ENCODE data around the gene UBTD2.

The UBTD2 gene

DNA sequence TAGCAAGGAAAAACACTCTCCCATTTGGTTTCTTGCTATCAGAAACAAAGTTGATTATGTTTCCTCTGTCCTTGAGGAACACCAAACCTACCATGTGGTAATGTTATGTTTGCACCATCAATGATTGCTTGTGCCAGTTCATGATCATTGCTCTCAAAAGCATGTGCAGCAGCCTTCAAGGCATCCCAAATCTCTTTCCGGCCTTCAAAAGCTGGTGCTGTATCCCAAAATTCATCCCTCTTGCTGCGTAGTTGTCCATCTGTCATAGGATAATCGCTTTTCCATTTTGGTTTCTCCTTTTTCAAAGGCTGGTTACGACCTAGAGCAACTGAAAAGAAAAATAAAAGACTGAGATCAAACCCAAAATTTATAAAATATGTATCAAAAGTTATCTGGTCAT lies 49.5 kb downstream of the UBTD2 start:
- no peak for DNase-seq (ENCODE audit: extremely low read depth, low read depth)
- TF ChIP-seq CTCF (IDR thresholded peaks at IDR 0.05; ENCODE audit: low read depth, low read length), result no peak

DNA sequence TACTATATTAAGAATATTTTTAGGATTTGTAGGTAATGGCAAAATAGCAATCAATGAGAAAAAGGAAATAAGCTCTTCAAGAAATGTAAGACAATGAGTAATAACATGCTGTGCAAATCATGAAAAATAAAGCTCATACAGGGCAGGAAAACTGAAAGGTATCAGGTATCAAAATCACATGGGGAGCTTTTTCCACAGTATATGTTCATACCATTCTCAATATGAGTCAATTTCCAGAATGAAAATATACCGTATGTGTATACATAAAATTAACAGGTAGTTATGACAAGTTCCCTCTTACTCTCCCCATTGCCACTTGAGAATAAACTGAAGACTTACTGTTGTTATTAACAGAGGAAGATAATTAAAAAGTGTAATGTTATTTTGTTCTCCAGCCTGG lies 53.7 kb downstream of the UBTD2 start:
- no peak for TF ChIP-seq CTCF (IDR thresholded peaks at IDR 0.05; ENCODE audit: low read depth, low read length)
- DNase-seq (ENCODE audit: extremely low read depth, low read depth), result no peak

DNA sequence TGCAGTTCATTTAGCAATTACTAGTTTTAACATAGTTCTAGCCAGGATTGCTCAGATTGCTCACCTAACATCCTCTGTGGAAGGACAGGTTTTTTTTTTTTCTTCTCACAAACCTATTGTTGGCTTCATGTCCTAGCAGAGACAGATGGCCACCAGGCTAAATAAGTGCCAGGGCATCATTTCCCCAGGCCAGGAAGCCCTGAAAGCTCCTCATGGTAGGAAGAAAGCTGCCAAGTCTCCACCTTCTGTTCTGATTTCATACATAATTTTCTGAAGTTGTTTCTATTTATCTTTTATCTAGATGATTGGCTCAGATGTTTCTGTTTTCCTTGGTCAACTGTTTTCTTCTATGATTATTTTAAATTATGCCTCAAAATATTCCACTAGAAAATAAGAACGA lies 58.6 kb downstream of the UBTD2 start:
- no peak for DNase-seq (ENCODE audit: extremely low read depth, low read depth)
- no peak for TF ChIP-seq CTCF (IDR thresholded peaks at IDR 0.05; ENCODE audit: low read depth, low read length)

DNA sequence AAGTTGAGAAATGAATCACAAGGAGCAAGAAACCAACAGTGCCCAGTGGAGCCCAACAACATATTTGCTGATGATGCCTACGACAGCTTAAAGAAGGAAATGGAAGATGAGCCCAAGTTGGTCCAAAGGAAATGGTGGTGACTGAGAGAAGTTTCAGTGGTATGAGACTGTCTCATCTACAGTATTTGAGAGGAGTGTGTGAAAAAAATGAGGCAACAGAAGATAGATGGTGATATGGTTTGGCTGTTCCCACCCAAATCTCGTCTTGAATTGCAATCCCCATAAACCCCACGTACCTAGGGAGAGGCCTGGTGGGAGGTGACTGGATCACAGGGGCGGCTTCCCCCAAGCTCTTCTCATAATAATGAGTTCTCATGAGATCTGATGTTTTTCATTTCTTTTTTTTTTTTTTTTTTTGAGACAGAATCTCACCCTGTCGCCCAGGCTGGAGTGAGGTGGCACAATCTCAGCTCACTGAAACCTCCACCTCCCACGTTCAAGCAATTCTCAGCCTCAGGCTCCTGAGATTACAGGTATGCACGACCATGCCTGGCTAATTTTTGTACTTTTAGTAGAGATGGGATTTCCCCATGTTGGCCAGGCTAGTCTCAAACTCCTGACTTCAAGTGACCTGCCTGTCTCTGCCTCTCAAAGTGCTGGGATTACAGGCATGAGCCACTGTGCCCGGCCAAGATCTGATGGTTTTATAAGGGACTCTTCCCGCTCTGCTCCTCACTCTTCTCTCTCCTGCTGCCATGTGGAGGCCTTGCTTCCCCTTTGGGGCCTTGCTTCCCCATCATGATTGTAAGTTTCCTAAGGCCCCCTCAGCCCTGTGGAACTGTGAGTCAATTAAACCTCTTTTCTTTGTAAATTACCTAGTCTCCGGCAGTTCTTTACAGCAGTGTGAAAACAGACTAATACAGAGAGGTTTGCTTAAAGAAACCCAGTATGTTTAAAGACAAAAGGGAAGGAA lies 59.4 kb downstream of the UBTD2 start:
- DNase-seq (ENCODE audit: extremely low read depth, low read depth), result no peak
- no peak for TF ChIP-seq CTCF (IDR thresholded peaks at IDR 0.05; ENCODE audit: low read depth, low read length)

GRCh38 chr5:172219296-172219695 lies 64.3 kb downstream of the UBTD2 start:
- DNase-seq (ENCODE audit: extremely low read depth, low read depth), result no peak
- no peak for TF ChIP-seq CTCF (IDR thresholded peaks at IDR 0.05; ENCODE audit: low read depth, low read length)

DNA sequence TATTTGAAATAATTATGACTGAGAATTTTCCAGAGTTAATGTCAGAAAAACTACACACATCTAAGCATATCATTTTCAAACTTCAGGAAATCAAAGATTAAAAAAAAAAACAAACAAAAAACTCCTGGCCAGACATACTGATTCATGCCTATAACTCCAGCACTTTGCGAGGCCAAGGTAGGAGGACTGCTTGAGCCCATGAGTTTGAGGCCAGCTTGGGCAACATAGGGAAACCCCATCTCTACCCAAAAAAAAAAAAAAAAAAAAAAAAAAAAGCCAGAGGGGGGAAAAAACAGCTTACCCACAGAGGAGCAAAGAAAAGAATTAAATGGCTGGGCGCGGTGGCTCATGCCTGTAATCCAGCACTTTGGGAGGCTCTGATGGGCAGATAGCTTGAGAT lies 67.2 kb downstream of the UBTD2 start:
- DNase-seq (ENCODE audit: extremely low read depth, low read depth), result no peak

More for the DNA sequence above, 67.2 kb downstream of the UBTD2 start:
- no peak for TF ChIP-seq CTCF (IDR thresholded peaks at IDR 0.05; ENCODE audit: low read depth, low read length)

All from AG09319 (cell line).